ENCODE results near the gene IGF2R.
"Not testable (repeated sequence)": the region's sequence is repeated elsewhere in the genome, so short reads cannot be mapped to it uniquely, and the experiment has no call there.

The IGF2R gene

GRCh38 chr6:159960485-159960884 lies 8.4 kb upstream of the IGF2R start:
- no peak for DNase-seq (ENCODE audit: low read depth)
- TF ChIP-seq, protein P1, sequence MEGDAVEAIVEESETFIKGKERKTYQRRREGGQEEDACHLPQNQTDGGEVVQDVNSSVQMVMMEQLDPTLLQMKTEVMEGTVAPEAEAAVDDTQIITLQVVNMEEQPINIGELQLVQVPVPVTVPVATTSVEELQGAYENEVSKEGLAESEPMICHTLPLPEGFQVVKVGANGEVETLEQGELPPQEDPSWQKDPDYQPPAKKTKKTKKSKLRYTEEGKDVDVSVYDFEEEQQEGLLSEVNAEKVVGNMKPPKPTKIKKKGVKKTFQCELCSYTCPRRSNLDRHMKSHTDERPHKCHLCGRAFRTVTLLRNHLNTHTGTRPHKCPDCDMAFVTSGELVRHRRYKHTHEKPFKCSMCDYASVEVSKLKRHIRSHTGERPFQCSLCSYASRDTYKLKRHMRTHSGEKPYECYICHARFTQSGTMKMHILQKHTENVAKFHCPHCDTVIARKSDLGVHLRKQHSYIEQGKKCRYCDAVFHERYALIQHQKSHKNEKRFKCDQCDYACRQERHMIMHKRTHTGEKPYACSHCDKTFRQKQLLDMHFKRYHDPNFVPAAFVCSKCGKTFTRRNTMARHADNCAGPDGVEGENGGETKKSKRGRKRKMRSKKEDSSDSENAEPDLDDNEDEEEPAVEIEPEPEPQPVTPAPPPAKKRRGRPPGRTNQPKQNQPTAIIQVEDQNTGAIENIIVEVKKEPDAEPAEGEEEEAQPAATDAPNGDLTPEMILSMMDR (IDR thresholded peaks at IDR 0.05; ENCODE audit: low read depth, low read length, missing control alignments) = no peak
- H3K4me3 ChIP-seq (ENCODE audit: low read depth, low read length) = no peak overlapping the region

DNA sequence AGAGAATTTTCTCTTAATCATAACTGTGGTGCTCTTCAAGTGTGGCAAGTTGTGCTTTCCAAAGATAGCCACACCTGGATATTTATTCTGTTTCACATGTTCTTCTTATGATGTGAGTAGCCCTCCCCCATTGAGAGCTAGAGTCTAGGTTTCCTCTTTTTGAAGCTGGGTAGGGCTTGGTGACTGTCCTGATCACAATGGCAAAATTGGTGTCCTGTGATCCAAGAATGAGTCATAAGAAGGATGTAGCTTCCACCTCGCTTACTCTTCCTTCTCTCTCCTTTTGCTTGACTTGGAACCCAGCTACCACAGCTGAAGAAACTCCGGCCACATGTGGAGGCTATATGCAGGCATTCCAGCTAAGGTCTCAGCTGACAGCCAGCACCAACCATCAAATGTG lies 7.4 kb upstream of the IGF2R start:
- TF ChIP-seq, protein P1 (IDR thresholded peaks at IDR 0.05; ENCODE audit: low read depth, low read length, missing control alignments) = no peak
- no peak for DNase-seq (ENCODE audit: low read depth)
- H3K4me3 ChIP-seq (ENCODE audit: low read depth, low read length) = no peak overlapping the region

- no peak for DNase-seq (ENCODE audit: low read depth)
- no peak overlapping the region for H3K4me3 ChIP-seq (ENCODE audit: low read depth, low read length)
- TF ChIP-seq, protein P1 (IDR thresholded peaks at IDR 0.05; ENCODE audit: low read depth, low read length, missing control alignments) = no peak
Measured at GRCh38 chr6:159963111-159963510, 5.8 kb upstream of the IGF2R start.

DNA sequence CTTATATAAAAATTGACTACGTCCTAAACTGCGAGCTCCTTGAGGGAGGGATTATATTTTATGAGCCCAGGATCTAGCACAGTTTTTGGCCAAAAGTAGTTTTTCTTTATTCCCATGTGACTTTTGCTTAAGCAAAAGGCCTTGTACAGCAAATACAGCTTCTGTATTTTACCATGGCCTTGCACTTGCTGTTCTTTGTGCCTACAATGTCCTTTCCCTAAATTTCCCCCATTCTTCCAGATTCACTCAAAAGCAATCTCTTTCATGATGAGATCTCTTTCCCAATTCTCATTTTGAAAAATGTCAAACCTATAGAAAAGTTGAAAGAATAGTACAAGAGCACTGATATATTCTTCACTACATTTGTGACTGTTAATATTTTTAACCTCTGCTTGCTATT lies 4.8 kb upstream of the IGF2R start:
- H3K4me3 ChIP-seq (ENCODE audit: low read depth, low read length) = no peak overlapping the region
- DNase-seq (ENCODE audit: low read depth) = no peak
- TF ChIP-seq, protein P1 (IDR thresholded peaks at IDR 0.05; ENCODE audit: low read depth, low read length, missing control alignments) = no peak

GRCh38 chr6:159966339-159966738 lies 2.5 kb upstream of the IGF2R start:
- DNase-seq (ENCODE audit: low read depth) = no peak
- TF ChIP-seq, protein P1 (IDR thresholded peaks at IDR 0.05; ENCODE audit: low read depth, low read length, missing control alignments) = no peak
- H3K4me3 ChIP-seq (ENCODE audit: low read depth, low read length) = no peak overlapping the region

GRCh38 chr6:159966981-159967380 lies 1.9 kb upstream of the IGF2R start:
- no peak for DNase-seq (ENCODE audit: low read depth)
- TF ChIP-seq, protein P1 (IDR thresholded peaks at IDR 0.05; ENCODE audit: low read depth, low read length, missing control alignments) = no peak
- no peak overlapping the region for H3K4me3 ChIP-seq (ENCODE audit: low read depth, low read length)

DNA sequence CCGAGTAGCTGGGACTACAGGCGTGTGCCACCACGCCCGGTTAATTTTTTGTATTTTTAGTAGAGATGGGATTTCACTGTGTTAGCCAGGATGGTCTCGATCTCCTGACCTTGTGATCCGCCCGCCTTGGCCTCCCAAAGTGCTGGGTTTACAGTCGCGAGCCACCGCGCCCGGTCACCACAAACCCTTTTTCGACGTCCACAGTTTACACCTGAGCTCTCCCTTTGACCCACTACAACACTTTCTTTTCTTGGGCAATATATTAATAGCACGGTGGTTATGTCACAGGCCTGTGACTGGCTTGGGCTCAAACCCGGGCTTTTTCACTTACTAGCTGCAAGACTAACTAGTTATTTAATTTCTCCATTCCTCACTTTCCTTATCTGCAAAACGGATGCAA lies 1.3 kb upstream of the IGF2R start:
- DNase-seq (ENCODE audit: low read depth); H3K4me3 ChIP-seq (ENCODE audit: low read depth, low read length): not testable (repeated sequence)

All from GM12864 (cell line).